ENCODE measurements around the gene RPN2. TPM values are rescaled to one million over a fixed set of nuclear protein-coding genes. Genes with fewer than 3 reads are reported as not detected.

Gene RPN2
- polyA plus RNA-seq, 1 of the 3 experiments (the other 2 are of a cell fraction) = 420 TPM

- H3K79me2 ChIP-seq (ENCODE audit: insufficient read depth) = no peaks in the 10 kb centered on the region
- DNase-seq = no peak
- peaks cover 0 to 82% of the 10 kb centered on the region in 2 experiments; a peak in 2 of 4 replicates for H3K4me1 ChIP-seq (ENCODE audit: control insufficient read depth in 1 of 2, insufficient read depth in 2 of 2, low read depth in 1 of 2, low read length in 1 of 2)
- no peak overlapping the region for H3K4me2 ChIP-seq
- H3K9me3 ChIP-seq = no peaks in the 10 kb centered on the region
- H4K20me1 ChIP-seq (ENCODE audit: insufficient read depth) = no peaks in the 10 kb centered on the region
- peak overlapping the region in 1 of 2 experiments; percentile 99; a peak in 2 of 4 replicates for H3K27ac ChIP-seq (ENCODE audit: low read depth in 2 of 2, low read length in 1 of 2)
- H3K36me3 ChIP-seq (replicated peaks in 1 of 2; ENCODE audit: control insufficient read depth in 1 of 2, insufficient read depth in 2 of 2, low read length in 1 of 2) = peaks cover 71 to 83% of the 10 kb centered on the region in 2 experiments
- H2AFZ ChIP-seq (ENCODE audit: low read depth) = no peak overlapping the region
- no peaks in the 10 kb centered on the region for H3K9me2 ChIP-seq
- 98% methylated on average over 4 of the region's 4 CpGs for WGBS (ENCODE audit: low lambda C conversion rate)
- no peaks in the 10 kb centered on the region for H3K27me3 ChIP-seq (ENCODE audit: insufficient read depth)
- POLR2A ChIA-PET = interaction anchor here (1.7 kb wide), 1 partner anchor 53 kb away, joined by 5 read pairs; the partner anchor contains the start of gene MANBAL
- no peak overlapping the region for H3K9ac ChIP-seq
- H3K4me3 ChIP-seq (ENCODE audit: low read depth in 2 of 2, low read length in 1 of 2) = no peak overlapping the region
- CTCF ChIA-PET = interaction anchor here (0.9 to 5.4 kb wide), 8 partner anchors 23 to 298 kb away, joined by 3 to 19 read pairs (median 4); partner anchors contain the start of gene MANBAL
- no peaks in the 10 kb centered on the region for H3F3A ChIP-seq (replicated peaks; ENCODE audit: insufficient read depth)
- TF ChIP-seq FOXJ3 (CRISPR knock-in tag; IDR thresholded peaks at IDR 0.05) = no peak
- TF ChIP-seq USF2 (IDR thresholded peaks at IDR 0.05; ENCODE audit: borderline replicate concordance, low read depth, low read length) = no peak
- TF ChIP-seq FOSL2 (IDR thresholded peaks at IDR 0.05; ENCODE audit: borderline replicate concordance, low read depth) = no peak
- no peak for TF ChIP-seq RXRA (IDR thresholded peaks at IDR 0.05; ENCODE audit: borderline replicate concordance, low read depth)
- no peak for TF ChIP-seq NRF1 (IDR thresholded peaks at IDR 0.05; ENCODE audit: low read depth, low read length)
- TF ChIP-seq MEF2A (IDR thresholded peaks at IDR 0.05; ENCODE audit: borderline replicate concordance, low read depth) = no peak
- TF ChIP-seq GATA2 (CRISPR knock-in tag; IDR thresholded peaks at IDR 0.05) = no peak
- no peak for TF ChIP-seq TEAD4 (IDR thresholded peaks at IDR 0.05; ENCODE audit: borderline replicate concordance, insufficient read depth)
- TF ChIP-seq CHD2 (IDR thresholded peaks at IDR 0.05; ENCODE audit: low read length, partially characterized antibody) = no peak
- no peak for TF ChIP-seq FOXM1 (IDR thresholded peaks at IDR 0.05; ENCODE audit: low read depth)
- TF ChIP-seq ZBTB33 (IDR thresholded peaks at IDR 0.05; ENCODE audit: borderline replicate concordance, low read depth) = no peak
- TF ChIP-seq RCOR1 (IDR thresholded peaks at IDR 0.05; ENCODE audit: low read length) = no peak
- TF ChIP-seq RFX5 (IDR thresholded peaks at IDR 0.05; ENCODE audit: low read length) = no peak
Observed at GRCh38 chr20:37236462-37236861, 57.3 kb downstream of the RPN2 start.

- ChIA-PET POLR2A (no interaction called here), CTCF (interaction anchor here (0.6 to 5.4 kb wide), 4 partner anchors 35 to 815 kb away, joined by 3 to 19 read pairs (median 4); no protein-coding TSS in a partner anchor)
- DNase-seq = no peak
- Histone ChIP-seq H3K9ac (no peak overlapping the region), H3K36me3 (replicated peaks in 1 of 2; ENCODE audit: control insufficient read depth in 1 of 2, insufficient read depth in 2 of 2, low read length in 1 of 2) (peaks cover 77 to 84% of the 10 kb centered on the region in 2 experiments), H3K27ac (ENCODE audit: low read depth in 2 of 2, low read length in 1 of 2) (peak overlapping the region in 1 of 2 experiments; percentile 99; a peak in 2 of 4 replicates), H3K9me2 (no peaks in the 10 kb centered on the region), H3K9me3 (no peaks in the 10 kb centered on the region), H3F3A (replicated peaks; ENCODE audit: insufficient read depth) (no peaks in the 10 kb centered on the region), H4K20me1 (ENCODE audit: insufficient read depth) (no peaks in the 10 kb centered on the region), H3K79me2 (ENCODE audit: insufficient read depth) (no peaks in the 10 kb centered on the region), H3K4me1 (ENCODE audit: control insufficient read depth in 1 of 2, insufficient read depth in 2 of 2, low read depth in 1 of 2, low read length in 1 of 2) (peaks cover 0 to 72% of the 10 kb centered on the region in 2 experiments; a peak in 2 of 4 replicates), H3K4me3 (ENCODE audit: low read depth in 2 of 2, low read length in 1 of 2) (no peak overlapping the region), H3K27me3 (ENCODE audit: insufficient read depth) (no peaks in the 10 kb centered on the region), H3K4me2 (no peak overlapping the region), H2AFZ (ENCODE audit: low read depth) (no peak overlapping the region)
- WGBS (ENCODE audit: low lambda C conversion rate) = 98% methylated on average over 5 of the region's 5 CpGs
- TF ChIP-seq NRF1 (IDR thresholded peaks at IDR 0.05; ENCODE audit: low read depth, low read length) (no peak), NFIC (IDR thresholded peaks at IDR 0.05; ENCODE audit: borderline replicate concordance) (no peak), RXRA (IDR thresholded peaks at IDR 0.05; ENCODE audit: borderline replicate concordance, low read depth) (no peak), JUND (IDR thresholded peaks at IDR 0.05) (no peak), RAD21 (IDR thresholded peaks at IDR 0.05; ENCODE audit: low read length) (no peak), SIN3A (IDR thresholded peaks at IDR 0.05; ENCODE audit: borderline replicate concordance, low read depth, low read length) (no peak), TCF12 (IDR thresholded peaks at IDR 0.05) (no peak), MXI1 (IDR thresholded peaks at IDR 0.05; ENCODE audit: low read depth, low read length) (no peak), ZBTB33 (IDR thresholded peaks at IDR 0.05; ENCODE audit: borderline replicate concordance, low read depth) (no peak)
Observed at GRCh38 chr20:37237656-37238055, 58.5 kb downstream of the RPN2 start.
